Muscle layer of colon (tissue), 2 donors: ENCODE data around the gene WNT3A.

ENCODE experiments used
- H3K27ac ChIP-seq: one replicate; pipeline ENCODE4 v1.7.0; 2013; ENCODE audit warnings: low read depth, mild to moderate bottlenecking, low read length, moderate library complexity
- H3K27me3 ChIP-seq, 2 donors: one replicate each; pipeline ENCODE4 v1.7.0; 2013; ENCODE audit warnings: low read length in 2 of 2, mild to moderate bottlenecking in 2 of 2; ENCODE audit not compliant: insufficient read depth in 2 of 2, control insufficient read depth in 1 of 2
- H3K36me3 ChIP-seq: one replicate; pipeline ENCODE4 v1.7.0; 2013; ENCODE audit warnings: mild to moderate bottlenecking, low read length; ENCODE audit not compliant: insufficient read depth
- H3K4me1 ChIP-seq: one replicate; pipeline ENCODE4 v1.7.0; 2013; ENCODE audit warnings: mild to moderate bottlenecking, low read length; ENCODE audit not compliant: insufficient read depth
- H3K4me3 ChIP-seq, 2 donors: one replicate each; pipeline ENCODE4 v1.7.0; 2013; ENCODE audit warnings: low read length in 2 of 2, low read depth in 1 of 2, mild to moderate bottlenecking in 1 of 2, moderate library complexity in 1 of 2
- H3K9ac ChIP-seq: one replicate; pipeline ENCODE4 v1.7.0; 2013; ENCODE audit warnings: low read length
- H3K9me3 ChIP-seq: one replicate; pipeline ENCODE4 v1.7.0; 2013; ENCODE audit warnings: mild to moderate bottlenecking, low read length
- donor health status: abdominal sarcoma.
- donor health status: Adenocarcinoma of cecum.

WNT3A gene

GRCh38 chr1:228098323-228098931 lies 91.6 kb downstream of the WNT3A start:
- H3K27me3 ChIP-seq: no peaks in the 10 kb centered on the region
- H3K4me1 ChIP-seq: peaks cover 15% of the 10 kb centered on the region
- no peak overlapping the region for H3K9ac ChIP-seq
- H3K9me3 ChIP-seq: peaks cover 3% of the 10 kb centered on the region
- no peak overlapping the region for H3K27ac ChIP-seq
- H3K36me3 ChIP-seq: peaks cover 40% of the 10 kb centered on the region
- H3K4me3 ChIP-seq: no peak overlapping the region

GRCh38 chr1:228099331-228099732 lies 92.5 kb downstream of the WNT3A start:
- Histone ChIP-seq H3K4me1 (peaks cover 22% of the 10 kb centered on the region), H3K36me3 (peaks cover 40% of the 10 kb centered on the region), H3K9ac (no peak overlapping the region)

GRCh38 chr1:228100822-228101613 lies 94.2 kb downstream of the WNT3A start:
- Histone ChIP-seq H3K9ac (no peak overlapping the region), H3K9me3 (no peaks in the 10 kb centered on the region), H3K4me1 (peaks cover 23% of the 10 kb centered on the region), H3K27ac (no peak overlapping the region), H3K27me3 (no peaks in the 10 kb centered on the region), H3K36me3 (peaks cover 40% of the 10 kb centered on the region), H3K4me3 (no peak overlapping the region)

More at GRCh38 chr1:228099331-228099732, 92.5 kb downstream of the WNT3A start:
- Histone ChIP-seq H3K27ac (no peak overlapping the region), H3K9me3 (peaks cover 3% of the 10 kb centered on the region), H3K4me3 (no peak overlapping the region), H3K27me3 (no peaks in the 10 kb centered on the region)

GRCh38 chr1:228101614-228101993 lies 94.8 kb downstream of the WNT3A start:
- Histone ChIP-seq H3K27ac (no peak overlapping the region), H3K9ac (no peak overlapping the region), H3K36me3 (peaks cover 41% of the 10 kb centered on the region), H3K9me3 (no peaks in the 10 kb centered on the region), H3K4me3 (no peak overlapping the region), H3K27me3 (no peaks in the 10 kb centered on the region), H3K4me1 (peaks cover 19% of the 10 kb centered on the region)

GRCh38 chr1:228101994-228102790 lies 95.4 kb downstream of the WNT3A start:
- H3K27me3 ChIP-seq: no peaks in the 10 kb centered on the region
- peak overlapping the region; percentile 66 for H3K27ac ChIP-seq
- no peaks in the 10 kb centered on the region for H3K9me3 ChIP-seq
- H3K4me3 ChIP-seq: peak overlapping the region; percentile 38 to 53
- H3K9ac ChIP-seq: no peak overlapping the region
- peaks cover 46% of the 10 kb centered on the region for H3K36me3 ChIP-seq
- peaks cover 19% of the 10 kb centered on the region for H3K4me1 ChIP-seq

- H3K9me3 ChIP-seq: no peaks in the 10 kb centered on the region
- H3K4me1 ChIP-seq: peaks cover 24% of the 10 kb centered on the region
- H3K36me3 ChIP-seq: peaks cover 43% of the 10 kb centered on the region
- no peak within 1 kb of the TSS for H3K9ac ChIP-seq
- H3K27me3 ChIP-seq: no peaks in the 10 kb centered on the region
- peak within 1 kb of the TSS; percentile 77 for H3K27ac ChIP-seq
- H3K4me3 ChIP-seq: peak within 1 kb of the TSS; percentile 53 to 80
These were observed 96.2 kb downstream of the WNT3A start, which contains the start of gene C1orf35 for GRCh38 chr1:228102791-228103620. Gene C1orf35 (minus strand): TSS chr1:228103325. CDS start chr1:228103227, 98 bp downstream.

GRCh38 chr1:228104526-228105269 lies 97.9 kb downstream of the WNT3A start:
- Histone ChIP-seq H3K27ac (no peak overlapping the region), H3K9ac (no peak overlapping the region), H3K4me3 (no peak overlapping the region), H3K27me3 (no peaks in the 10 kb centered on the region), H3K36me3 (peaks cover 26% of the 10 kb centered on the region), H3K9me3 (no peaks in the 10 kb centered on the region), H3K4me1 (peaks cover 32% of the 10 kb centered on the region)

- Histone ChIP-seq H3K4me3 (no peak overlapping the region), H3K27me3 (no peaks in the 10 kb centered on the region), H3K9ac (no peak overlapping the region), H3K36me3 (peaks cover 20% of the 10 kb centered on the region), H3K9me3 (no peaks in the 10 kb centered on the region), H3K27ac (no peak overlapping the region), H3K4me1 (peaks cover 38% of the 10 kb centered on the region)
These were observed 98.6 kb downstream of the WNT3A start for GRCh38 chr1:228105270-228105995.

- Histone ChIP-seq H3K9ac (no peak overlapping the region), H3K36me3 (peaks cover 14% of the 10 kb centered on the region), H3K4me3 (no peak overlapping the region), H3K27ac (no peak overlapping the region), H3K27me3 (no peaks in the 10 kb centered on the region), H3K4me1 (peaks cover 38% of the 10 kb centered on the region), H3K9me3 (no peaks in the 10 kb centered on the region)
These were observed 99.4 kb downstream of the WNT3A start for GRCh38 chr1:228105996-228106799.
